Measurements from ENCODE around the gene EYS. TPM values are rescaled to one million over a fixed set of nuclear protein-coding genes. Genes with fewer than 3 reads are reported as not detected.

The EYS gene
- total RNA-seq, 2 donors from 2014 or later = 0.18 to 3.5 TPM

DNA sequence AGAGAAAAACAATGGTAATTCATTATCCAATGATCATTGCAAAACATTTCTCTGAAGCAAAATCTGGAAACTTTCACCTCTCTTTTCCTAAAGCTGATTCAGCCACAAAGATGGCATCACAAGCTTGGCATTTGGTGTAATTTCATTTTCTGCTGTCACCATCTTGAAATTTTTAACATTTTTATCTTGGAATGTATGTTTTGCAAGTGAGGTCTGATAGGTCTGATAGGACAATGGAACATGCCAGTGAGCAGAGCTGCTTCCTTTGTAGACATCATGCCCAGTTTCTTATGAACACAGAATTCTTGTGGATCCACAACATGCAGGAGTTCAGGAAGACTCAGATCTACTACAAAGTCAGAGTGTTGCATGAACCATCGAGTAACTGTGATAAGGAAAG, 969.6 kb downstream of the EYS start:
- TF ChIP-seq POLR2AphosphoS5 (IDR thresholded peaks at IDR 0.05) = no peak
- TF ChIP-seq CTCF (IDR thresholded peaks at IDR 0.05) = no peak
- TF ChIP-seq POLR2A (IDR thresholded peaks at IDR 0.05) = no peak
- no peaks in the 10 kb centered on the region for H3K36me3 ChIP-seq
- no peaks in the 10 kb centered on the region for H3K9me3 ChIP-seq
- no peaks in the 10 kb centered on the region for H3K27me3 ChIP-seq (replicated peaks; ENCODE audit: insufficient read depth)
- 90% methylated on average over 1 of the region's 1 CpG for WGBS
- intact Hi-C loops (cut with DNase I) = no loop called here
- H3K4me3 ChIP-seq = no peak overlapping the region
- DNase-seq (ENCODE audit: low spot score) = no peak
- H3K27ac ChIP-seq = no peak overlapping the region
- no peaks in the 10 kb centered on the region for H3K4me1 ChIP-seq (replicated peaks)

GRCh38 chr6:64736421-64736950, 970.5 kb downstream of the EYS start:
- 65% methylated on average over 4 of the region's 4 CpGs for WGBS
- intact Hi-C loops (cut with DNase I) = no loop called here
- Histone ChIP-seq H3K27me3 (replicated peaks; ENCODE audit: insufficient read depth) (no peaks in the 10 kb centered on the region), H3K9me3 (no peaks in the 10 kb centered on the region), H3K4me3 (no peak overlapping the region), H3K27ac (no peak overlapping the region), H3K36me3 (no peaks in the 10 kb centered on the region), H3K4me1 (replicated peaks) (no peaks in the 10 kb centered on the region)
- TF ChIP-seq POLR2AphosphoS5 (IDR thresholded peaks at IDR 0.05) (no peak), CTCF (IDR thresholded peaks at IDR 0.05) (no peak), POLR2A (IDR thresholded peaks at IDR 0.05) (no peak)
- no peak for DNase-seq (ENCODE audit: low spot score)

DNA sequence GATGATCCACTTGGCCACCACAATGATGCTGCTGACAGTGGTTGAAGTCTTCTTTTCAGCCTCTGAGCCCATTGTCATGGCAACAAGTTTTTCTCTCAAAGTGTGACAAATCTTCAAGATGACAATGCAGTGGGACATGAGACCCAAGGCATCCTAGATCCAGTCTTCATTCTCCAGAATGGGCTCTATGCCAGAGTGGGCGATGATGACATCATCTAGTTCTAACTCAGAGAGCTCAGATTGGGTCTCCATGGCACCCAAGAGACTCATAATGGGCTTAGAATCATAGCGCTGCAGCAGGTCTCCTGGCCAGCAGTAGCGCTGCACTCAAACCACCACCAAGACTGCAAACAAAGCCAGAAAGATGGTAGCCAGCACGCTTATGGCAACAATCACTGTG, 973.6 kb downstream of the EYS start:
- no peaks in the 10 kb centered on the region for H3K4me1 ChIP-seq (replicated peaks)
- 90% methylated on average over 4 of the region's 4 CpGs for WGBS
- no peak overlapping the region for H3K4me3 ChIP-seq
- intact Hi-C loops (cut with DNase I) = no loop called here
- DNase-seq (ENCODE audit: low spot score) = no peak
- H3K27me3 ChIP-seq (replicated peaks; ENCODE audit: insufficient read depth) = no peaks in the 10 kb centered on the region
- H3K36me3 ChIP-seq = no peaks in the 10 kb centered on the region
- no peak overlapping the region for H3K27ac ChIP-seq
- H3K9me3 ChIP-seq = no peaks in the 10 kb centered on the region
- TF ChIP-seq CTCF (IDR thresholded peaks at IDR 0.05) (no peak), POLR2AphosphoS5 (IDR thresholded peaks at IDR 0.05) (no peak), POLR2A (IDR thresholded peaks at IDR 0.05) (no peak)

- H3K4me1 ChIP-seq (replicated peaks) = no peaks in the 10 kb centered on the region
- H3K36me3 ChIP-seq = no peaks in the 10 kb centered on the region
These were observed 974.1 kb downstream of the EYS start for GRCh38 chr6:64732888-64733287.

DNA sequence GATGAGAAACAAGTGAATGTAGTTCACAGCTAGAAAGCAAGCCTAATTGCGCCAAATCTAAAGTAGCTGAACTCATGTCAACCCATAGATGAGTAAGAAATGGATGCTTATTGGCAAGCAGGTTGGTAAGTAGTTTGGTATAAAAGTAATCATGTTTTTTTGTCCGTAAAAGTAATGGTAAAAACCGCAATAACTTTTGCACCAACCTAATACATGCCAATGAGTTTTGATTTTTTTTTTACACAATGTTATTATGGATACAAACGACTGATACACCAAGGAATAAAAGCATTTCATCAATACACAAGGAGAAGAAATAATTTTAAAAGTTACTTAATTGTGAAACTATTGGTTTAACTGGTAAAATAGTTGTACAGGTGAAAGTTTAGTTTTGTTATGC, 977.5 kb downstream of the EYS start:
- intact Hi-C loops (cut with DNase I) = no loop called here
- H3K4me3 ChIP-seq = no peak overlapping the region
- H3K36me3 ChIP-seq = no peaks in the 10 kb centered on the region
- no peaks in the 10 kb centered on the region for H3K27me3 ChIP-seq (replicated peaks; ENCODE audit: insufficient read depth)
- DNase-seq (ENCODE audit: low spot score) = no peak
- no peaks in the 10 kb centered on the region for H3K4me1 ChIP-seq (replicated peaks)
- H3K27ac ChIP-seq = no peak overlapping the region
- WGBS = 89% methylated on average over 4 of the region's 4 CpGs
- no peaks in the 10 kb centered on the region for H3K9me3 ChIP-seq
- no peak for TF ChIP-seq CTCF (IDR thresholded peaks at IDR 0.05)
- TF ChIP-seq POLR2A (IDR thresholded peaks at IDR 0.05) = no peak
- no peak for TF ChIP-seq POLR2AphosphoS5 (IDR thresholded peaks at IDR 0.05)

More at GRCh38 chr6:64732888-64733287, 974.1 kb downstream of the EYS start:
- DNase-seq (ENCODE audit: low spot score) = no peak
- H3K4me3 ChIP-seq = no peak overlapping the region
- H3K9me3 ChIP-seq = no peaks in the 10 kb centered on the region
- no peak overlapping the region for H3K27ac ChIP-seq
- intact Hi-C loops (cut with DNase I) = no loop called here
- no peaks in the 10 kb centered on the region for H3K27me3 ChIP-seq (replicated peaks; ENCODE audit: insufficient read depth)
- no peak for TF ChIP-seq POLR2AphosphoS5 (IDR thresholded peaks at IDR 0.05)
